GM10847 (cell line): ENCODE data around the gene TRIM9.

ENCODE experiments used
- POLR2A ChIP-seq: IDR thresholded peaks from 2 replicates; pipeline ENCODE4 v1.6.1; 2011; ENCODE audit not compliant: insufficient read length; ENCODE audit errors: extremely low read depth

The TRIM9 gene

GRCh38 chr14:51035611-51036192 is 59.2 kb downstream of the TRIM9 start:
- TF ChIP-seq POLR2A = no peak

DNA sequence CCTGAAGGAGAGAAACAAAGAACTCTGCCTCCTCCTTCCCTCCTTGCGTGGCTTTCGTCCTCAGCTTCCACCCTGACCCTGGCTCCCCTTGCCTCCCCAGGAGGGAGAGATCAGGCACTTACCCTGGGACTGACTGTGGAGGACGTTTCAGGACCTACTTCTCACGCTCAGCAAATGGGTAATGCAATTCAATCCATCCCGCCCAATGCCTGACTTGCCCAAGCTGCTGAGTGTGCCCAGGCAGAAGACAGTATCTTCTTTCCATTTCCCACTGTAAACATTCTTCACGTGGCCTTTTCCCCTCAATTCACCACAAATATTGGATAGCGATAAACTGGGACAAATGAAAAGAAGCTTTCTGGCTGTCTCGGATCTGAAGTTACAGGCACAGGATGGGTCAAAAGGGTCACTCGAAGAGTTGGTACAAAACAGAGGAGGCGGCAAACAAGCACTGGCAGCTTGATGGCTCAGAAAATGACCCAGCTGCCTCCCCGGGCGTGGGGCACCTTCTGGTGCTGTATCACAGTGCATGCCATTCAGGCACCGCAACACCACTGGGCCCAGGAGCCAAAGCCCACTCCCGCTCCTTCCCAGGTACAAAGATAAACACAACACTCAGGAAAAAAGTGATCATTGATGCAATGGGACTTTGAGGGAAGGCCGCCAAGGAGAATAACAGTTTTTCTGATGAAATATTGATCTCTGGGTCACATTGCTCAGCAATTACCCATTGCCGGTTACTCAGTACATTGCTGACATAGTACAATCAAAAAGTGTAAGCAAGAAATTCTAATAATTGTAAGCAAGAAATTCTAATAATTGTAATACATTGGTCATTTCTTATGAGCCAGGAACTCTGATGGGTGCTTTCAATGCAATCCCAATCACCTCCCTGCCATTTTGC is 65.8 kb downstream of the TRIM9 start:
- TF ChIP-seq POLR2A = no peak

DNA sequence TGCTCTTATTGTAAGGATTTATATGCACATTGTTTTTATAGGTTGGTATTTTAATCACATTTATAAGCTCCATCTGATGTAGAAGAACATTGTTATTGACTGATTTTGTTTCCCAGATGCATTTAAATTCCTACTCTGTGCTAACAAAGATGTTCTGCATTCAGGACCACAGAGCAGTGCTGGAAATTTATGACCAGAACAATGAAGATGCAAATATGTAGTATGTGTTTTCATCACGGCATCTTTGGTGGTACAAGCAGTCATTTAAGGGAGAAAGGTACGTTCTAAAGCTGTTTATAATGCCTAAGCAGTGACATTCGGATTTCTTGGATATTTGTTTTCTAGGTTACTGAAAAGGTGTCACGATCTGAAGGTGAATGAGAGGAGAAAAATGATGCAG is 66.5 kb downstream of the TRIM9 start:
- no peak for TF ChIP-seq POLR2A

- no peak for TF ChIP-seq POLR2A
Observed at GRCh38 chr14:51024377-51024776, 70.5 kb downstream of the TRIM9 start.

DNA sequence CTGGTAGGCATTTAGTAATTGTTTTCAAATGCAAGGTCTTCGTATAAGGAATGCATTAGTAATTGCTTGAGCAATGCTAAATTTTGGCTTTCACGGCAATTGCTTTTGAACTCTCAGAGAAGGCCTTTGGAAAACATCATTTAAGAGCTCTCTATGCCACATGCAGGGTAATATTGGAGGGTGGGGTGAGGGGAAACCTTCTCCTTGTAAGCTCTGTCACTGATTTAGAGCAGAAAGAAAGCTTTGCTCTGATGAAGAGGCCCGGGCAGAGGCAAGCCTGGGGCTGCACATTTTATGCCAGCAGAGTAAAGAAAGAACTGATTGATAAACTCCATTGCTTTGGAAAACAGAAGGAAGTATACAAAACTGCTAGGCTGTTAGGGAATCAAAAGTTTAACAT is 70.9 kb downstream of the TRIM9 start:
- no peak for TF ChIP-seq POLR2A

DNA sequence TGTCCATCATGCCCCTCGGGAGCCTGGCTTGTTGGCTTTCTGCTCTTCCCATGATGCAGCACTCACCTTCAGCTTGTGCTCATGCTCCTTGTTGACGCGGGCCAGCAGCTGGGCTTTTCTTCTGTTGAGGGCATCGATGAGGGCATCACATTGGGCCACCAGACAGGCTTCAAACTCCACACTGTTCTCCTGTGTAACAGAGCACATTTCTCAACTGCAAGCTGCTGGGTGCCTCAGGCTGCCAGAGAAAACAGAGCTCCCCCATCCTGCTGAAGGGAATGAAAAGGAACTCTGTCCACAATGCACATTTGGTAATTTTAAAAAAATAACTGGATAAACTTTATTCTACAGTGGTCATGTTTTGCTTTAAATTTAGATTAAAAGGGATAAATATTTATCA is 72.1 kb downstream of the TRIM9 start:
- TF ChIP-seq POLR2A = no peak

DNA sequence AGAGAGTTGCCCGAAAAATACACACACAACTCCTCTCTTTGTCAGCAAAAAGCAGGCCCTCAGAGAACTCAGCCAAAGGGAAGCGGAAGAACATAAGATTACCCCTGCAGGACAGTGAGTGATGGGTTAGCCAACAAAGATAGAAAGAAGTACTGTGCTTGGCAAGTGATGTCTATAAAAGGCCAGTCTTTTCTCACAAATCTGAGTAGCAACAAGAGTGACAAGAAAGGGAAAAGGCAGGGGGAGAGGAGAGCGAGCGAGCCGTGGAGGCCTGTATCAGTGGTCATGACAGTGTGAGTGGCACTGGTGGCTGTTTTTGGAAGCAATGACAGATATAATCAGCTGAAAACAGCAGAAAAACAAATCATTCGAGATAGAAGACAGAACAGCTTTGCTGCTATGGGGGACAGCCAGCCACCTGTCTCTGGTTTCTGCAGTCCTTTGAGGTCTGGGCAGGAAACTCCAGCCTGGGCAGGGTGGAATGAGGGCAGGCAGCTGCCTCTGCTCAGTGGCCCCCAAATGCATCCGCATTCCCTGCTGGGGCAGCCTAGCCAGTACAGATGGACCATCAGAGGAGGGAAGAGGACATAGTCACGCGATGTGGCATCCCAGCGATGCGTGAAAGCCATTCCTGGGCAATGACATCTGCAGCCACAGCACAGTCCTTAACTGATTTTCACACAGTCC is 74.7 kb downstream of the TRIM9 start:
- no peak for TF ChIP-seq POLR2A

- no peak for TF ChIP-seq POLR2A
Observed at GRCh38 chr14:51019089-51019488, 75.8 kb downstream of the TRIM9 start.

DNA sequence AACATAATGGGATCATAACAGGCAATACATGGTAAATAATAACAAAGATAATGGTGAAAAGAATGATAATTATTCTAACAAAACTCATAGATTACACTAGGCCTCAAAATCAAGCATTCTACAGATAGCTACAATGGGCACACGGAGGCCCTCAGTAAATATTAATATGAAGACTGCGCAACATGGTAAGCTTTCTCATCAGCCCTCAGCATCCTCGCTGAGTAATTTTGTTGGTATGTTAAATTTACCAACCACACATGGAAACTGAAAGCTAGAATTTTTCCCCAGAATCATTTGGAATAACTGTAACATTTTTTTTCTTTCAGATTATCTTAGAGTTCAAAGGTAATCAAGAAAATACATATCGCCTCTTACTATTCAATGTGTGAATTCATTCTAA is 76.4 kb downstream of the TRIM9 start:
- no peak for TF ChIP-seq POLR2A

- no peak for TF ChIP-seq POLR2A
Observed at GRCh38 chr14:51014625-51015024, 80.3 kb downstream of the TRIM9 start.

DNA sequence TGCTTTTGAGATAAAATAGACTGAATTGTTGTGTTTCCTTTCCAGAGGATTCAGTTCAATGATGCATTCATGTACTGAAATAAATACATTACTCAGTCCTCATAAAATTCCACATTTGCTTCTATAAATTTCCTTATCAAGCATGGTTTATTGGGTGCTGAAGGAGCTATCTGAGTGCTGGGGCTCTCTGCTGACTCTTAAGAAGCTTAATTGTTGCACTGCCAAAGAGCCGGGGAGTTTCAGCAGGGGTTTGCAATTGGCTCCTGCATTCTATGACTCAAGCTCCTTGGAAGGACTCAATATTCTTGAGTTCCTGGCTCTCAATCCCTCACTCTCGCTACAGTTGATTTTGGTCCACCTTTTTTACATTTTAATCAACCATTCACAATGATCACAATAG is 80.8 kb downstream of the TRIM9 start:
- TF ChIP-seq POLR2A = no peak

DNA sequence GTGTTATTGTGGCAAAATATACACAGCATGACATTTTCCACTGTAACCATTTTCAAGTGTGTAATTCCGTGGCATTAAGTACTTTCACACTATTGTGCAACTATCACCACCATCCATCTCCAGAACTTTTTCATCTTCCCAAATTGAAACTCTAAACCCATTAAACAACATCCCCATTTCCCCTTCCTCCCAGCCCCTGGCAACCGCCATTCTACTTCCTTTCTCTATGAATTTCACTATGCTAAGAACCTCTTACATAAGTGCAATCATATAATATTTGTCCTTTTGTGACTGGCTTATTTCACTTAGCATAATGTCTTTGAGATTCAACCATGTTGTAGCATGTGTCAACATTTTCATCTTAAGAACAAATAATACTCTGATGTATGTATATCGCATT is 82.8 kb downstream of the TRIM9 start:
- TF ChIP-seq POLR2A = no peak

DNA sequence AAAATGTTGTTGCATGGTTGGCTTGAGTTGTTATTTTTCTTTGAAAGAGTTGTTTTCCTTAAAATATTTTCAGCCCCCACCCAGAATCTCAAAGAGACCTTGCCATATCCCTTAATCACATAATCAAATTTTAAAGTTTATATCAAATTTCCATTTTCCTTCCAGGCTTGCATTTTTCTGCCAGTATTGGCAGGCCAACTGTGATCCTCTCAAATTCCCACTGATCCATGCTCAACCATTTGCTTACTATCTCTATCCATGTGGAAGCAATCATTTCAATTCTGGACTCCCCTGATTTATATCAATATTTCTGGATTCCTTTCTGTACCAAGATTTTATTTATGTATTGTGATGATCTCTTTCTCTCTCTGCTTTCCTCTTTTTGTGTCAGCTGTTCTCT is 86.5 kb downstream of the TRIM9 start:
- TF ChIP-seq POLR2A = no peak

GRCh38 chr14:51006781-51007211 is 88.1 kb downstream of the TRIM9 start:
- TF ChIP-seq POLR2A = no peak

DNA sequence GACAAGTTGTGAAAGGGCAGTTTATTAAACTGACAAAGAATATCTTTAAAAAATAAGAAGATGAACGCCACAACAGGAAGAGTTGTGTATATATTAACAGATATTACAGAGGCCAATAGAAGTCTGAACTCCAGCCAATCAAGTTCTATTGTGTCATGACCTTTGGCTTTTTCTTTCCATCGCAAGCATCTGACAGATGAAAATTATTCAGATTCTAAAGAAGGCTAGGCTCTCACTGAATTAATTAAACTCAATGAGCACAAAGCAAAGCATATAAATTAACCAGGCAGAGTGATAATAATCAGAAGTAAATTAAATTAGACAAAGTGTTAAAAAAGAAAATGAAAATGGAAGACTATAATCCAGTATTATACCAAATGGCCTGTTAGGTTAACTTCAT is 88.6 kb downstream of the TRIM9 start:
- no peak for TF ChIP-seq POLR2A

DNA sequence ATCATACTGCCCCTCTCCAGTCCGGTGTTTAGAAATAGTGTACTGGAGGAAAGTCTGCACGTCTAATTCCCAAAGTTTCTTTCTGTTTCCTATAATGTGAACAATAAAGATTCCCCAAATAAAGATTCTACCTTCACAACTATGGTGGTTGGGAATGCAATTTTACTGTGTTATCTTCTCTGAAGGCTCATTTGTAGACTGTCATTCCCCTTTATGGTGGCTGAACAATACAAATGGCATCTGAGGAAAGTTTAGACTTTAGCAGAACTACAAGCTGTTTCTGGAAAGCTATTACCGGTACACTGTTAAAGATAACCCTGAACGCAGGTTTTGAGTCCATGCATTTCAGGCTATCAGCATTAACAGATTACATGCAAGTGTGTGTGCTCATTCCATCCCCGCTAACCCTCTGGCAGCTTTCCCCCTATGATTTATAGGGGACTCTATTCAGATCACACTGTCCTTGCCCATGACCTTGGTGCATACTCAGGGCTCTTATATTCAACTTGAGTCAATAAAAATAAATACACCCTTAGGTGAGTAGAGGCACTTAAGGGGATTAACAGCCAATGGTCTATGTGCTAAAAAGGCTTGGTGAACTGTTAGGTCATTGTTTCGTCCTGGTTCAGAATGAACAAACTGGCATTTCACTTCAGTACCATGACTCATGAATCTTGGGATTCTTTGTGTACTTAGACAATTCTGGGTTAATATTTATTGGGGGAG is 89.9 kb downstream of the TRIM9 start:
- TF ChIP-seq POLR2A = no peak

- TF ChIP-seq POLR2A = no peak
Observed at GRCh38 chr14:51004352-51004800, 90.5 kb downstream of the TRIM9 start.
